Measurements from ENCODE around the gene LRSAM1.

- TF ChIP-seq CTCF (IDR thresholded peaks at IDR 0.05) (no peak), EP300 (IDR thresholded peaks at IDR 0.05) (no peak)
Observed at GRCh38 chr9:127402401-127403090, 48.8 kb upstream of the LRSAM1 start.
